RKO (cell line): ENCODE data around the gene KAT5.
"Not testable (repeated sequence)": the region's sequence is repeated elsewhere in the genome, so short reads cannot be mapped to it uniquely, and the experiment has no call there.

Experiments used
- DNase-seq: peaks from one replicate; pipeline ENCODE4 v3.0.0-alpha.2; 2016; ENCODE audit warnings: low spot score

KAT5 gene

GRCh38 chr11:65709661-65710060, 2.4 kb upstream of the KAT5 start:
- DNase-seq = no peak

- no peak for DNase-seq
These were observed 1.6 kb upstream of the KAT5 start for GRCh38 chr11:65710421-65710820.

- no peak for DNase-seq
These were observed 603 bp downstream of the KAT5 start for GRCh38 chr11:65712633-65713076.

GRCh38 chr11:65713212-65713969, 1.3 kb downstream of the KAT5 start:
- no peak for DNase-seq

GRCh38 chr11:65714433-65714832, 2.4 kb downstream of the KAT5 start:
- no peak for DNase-seq

- no peak for DNase-seq
These were observed 4.2 kb downstream of the KAT5 start for GRCh38 chr11:65716302-65716701.

- DNase-seq = no peak
These were observed 4.8 kb downstream of the KAT5 start for GRCh38 chr11:65716774-65717405.

GRCh38 chr11:65717906-65718305, 5.9 kb downstream of the KAT5 start:
- DNase-seq = no peak

GRCh38 chr11:65718531-65718930, 6.5 kb downstream of the KAT5 start:
- no peak for DNase-seq

- DNase-seq = peak; percentile 66
These were observed 7.0 kb downstream of the KAT5 start for GRCh38 chr11:65718964-65719492.

- DNase-seq = peak; percentile 63
These were observed 7.8 kb downstream of the KAT5 start for GRCh38 chr11:65719871-65720210.

GRCh38 chr11:65720211-65720934, 8.3 kb downstream of the KAT5 start, which contains the start of gene RNASEH2C:
Gene RNASEH2C, minus strand, starts transcription at chr11:65720798. Its CDS starts 40 bp downstream, at chr11:65720758.
- DNase-seq = peak; percentile 88

GRCh38 chr11:65722261-65722660, 10.2 kb downstream of the KAT5 start:
- no peak for DNase-seq

- DNase-seq = no peak
These were observed 14.6 kb downstream of the KAT5 start for GRCh38 chr11:65726660-65727059.

GRCh38 chr11:65727865-65728264, 15.8 kb downstream of the KAT5 start:
- DNase-seq = no peak

GRCh38 chr11:65730461-65730860, 18.4 kb downstream of the KAT5 start:
- DNase-seq = no peak

- not testable (repeated sequence) for DNase-seq
These were observed 23.1 kb downstream of the KAT5 start for GRCh38 chr11:65735111-65735510.

GRCh38 chr11:65736810-65737209, 24.8 kb downstream of the KAT5 start:
- DNase-seq = no peak

GRCh38 chr11:65739022-65739421, 27.0 kb downstream of the KAT5 start:
- DNase-seq = no peak

- no peak for DNase-seq
These were observed 29.1 kb downstream of the KAT5 start for GRCh38 chr11:65741185-65741584.

GRCh38 chr11:65742353-65742752, 30.3 kb downstream of the KAT5 start:
- DNase-seq = no peak

- no peak for DNase-seq
These were observed 31.6 kb downstream of the KAT5 start for GRCh38 chr11:65743681-65744025.
